Neural progenitor cell (in vitro differentiated cells): ENCODE results near the gene DMPK. TPM values are rescaled to one million over a fixed set of nuclear protein-coding genes. Genes with fewer than 3 reads are reported as not detected.

ENCODE experiments used
- DNase-seq: peaks from one replicate; pipeline ENCODE4 v3.0.0-alpha.2; 2016; ENCODE audit warnings: low spot score
- H2AFZ ChIP-seq: fragments of 200-600 bp; sonication (generic); replicated peaks from 2 replicates; pipeline ENCODE4 v1.6.1; 2016; ENCODE audit warnings: antibody characterized with exemption
- H3F3A ChIP-seq: fragments of 200-600 bp; sonication (generic); 2 replicates; pipeline ENCODE4 v1.6.1; 2016; ENCODE audit warnings: antibody characterized with exemption, low read depth
- H3K27ac ChIP-seq: fragments of 200-600 bp; sonication (generic); 2 replicates; pipeline ENCODE4 v1.5.1; 2016; ENCODE audit warnings: mild to moderate bottlenecking
- H3K27me3 ChIP-seq: fragments of 200-600 bp; sonication (generic); 2 replicates; pipeline ENCODE4 v1.6.1; 2016; ENCODE audit warnings: mild to moderate bottlenecking, moderate library complexity
- H3K36me3 ChIP-seq: fragments of 200-600 bp; sonication (generic); 2 replicates; pipeline ENCODE4 v1.5.1; 2016
- H3K4me1 ChIP-seq: fragments of 200-600 bp; sonication (generic); 2 replicates; pipeline ENCODE4 v1.6.1; 2016; ENCODE audit warnings: mixed run types
- H3K4me2 ChIP-seq: fragments of 200-600 bp; sonication (generic); 2 replicates; pipeline ENCODE4 v1.6.1; 2016
- H3K4me3 ChIP-seq: fragments of 200-600 bp; sonication (generic); 2 replicates; pipeline ENCODE4 v1.5.1; 2016
- H3K79me2 ChIP-seq: fragments of 200-600 bp; sonication (generic); 2 replicates; pipeline ENCODE4 v1.6.1; 2016; ENCODE audit warnings: low read depth
- H3K9ac ChIP-seq: fragments of 200-600 bp; sonication (generic); 2 replicates; pipeline ENCODE4 v1.6.1; 2016
- H3K9me3 ChIP-seq: fragments of 200-600 bp; sonication (generic); 2 replicates; pipeline ENCODE4 v1.5.1; 2016; ENCODE audit warnings: low read depth
- H4K20me1 ChIP-seq: fragments of 200-600 bp; sonication (generic); 2 replicates; pipeline ENCODE4 v1.6.1; 2016; ENCODE audit warnings: low read depth
- H3K27ac Mint-ChIP-seq: 3 replicates; pipeline ENCODE4 v1.8.0; 2021; ENCODE audit warnings: mixed read lengths
- H3K27me3 Mint-ChIP-seq: 2 replicates; pipeline ENCODE4 v1.8.0; 2022; ENCODE audit warnings: low read depth, mild to moderate bottlenecking, inconsistent platforms, moderate library complexity, mixed read lengths; ENCODE audit not compliant: insufficient read depth
- H3K36me3 Mint-ChIP-seq: 3 replicates; pipeline ENCODE4 v1.8.0; 2021; ENCODE audit warnings: mixed read lengths
- H3K4me1 Mint-ChIP-seq: 3 replicates; pipeline ENCODE4 v1.8.0; 2021; ENCODE audit warnings: mixed read lengths
- H3K4me3 Mint-ChIP-seq: 3 replicates; pipeline ENCODE4 v1.8.0; 2021; ENCODE audit warnings: mild to moderate bottlenecking, moderate library complexity, mixed read lengths
- H3K9me3 Mint-ChIP-seq: 3 replicates; pipeline ENCODE4 v1.8.0; 2020; ENCODE audit warnings: mixed read lengths
- CTCF ChIP-seq: fragments of 200-600 bp; sonication (generic); IDR thresholded peaks from 2 replicates; pipeline ENCODE4 v1.5.1; 2017; ENCODE audit warnings: antibody characterized with exemption, mild to moderate bottlenecking
- EZH2 ChIP-seq: fragments of 200-600 bp; sonication (generic); IDR thresholded peaks from 2 replicates; pipeline ENCODE4 v1.6.1; 2017; ENCODE audit warnings: antibody characterized with exemption, mild to moderate bottlenecking, moderate library complexity
- EZH2phosphoT487 ChIP-seq: fragments of 200-600 bp; sonication (generic); IDR thresholded peaks from 2 replicates; pipeline ENCODE4 v1.6.1; 2017; ENCODE audit warnings: antibody characterized with exemption
- total RNA-seq: library from RNA; depleted of rRNA; stranded (reverse); fragments of >200 nt; gene quantifications from 2 replicates; pipeline ENCODE4 v1.2.3, GENCODE V29; 2015; ENCODE audit warnings: low replicate concordance

The DMPK gene
- total RNA-seq, 1 donor from 2014 or later, result 5.5 TPM

GRCh38 chr19:45770192-45771101 is 11.8 kb downstream of the DMPK start:
- peak overlapping the region; percentile 91 for H3K27ac ChIP-seq
- H3K9me3 ChIP-seq, result no peaks in the 10 kb centered on the region
- peaks cover 25% of the 10 kb centered on the region for H3K79me2 ChIP-seq
- Mint-ChIP-seq H3K36me3 (peaks cover 8% of the 10 kb centered on the region), H3K4me1 (peaks cover 13% of the 10 kb centered on the region), H3K4me3 (peak overlapping the region; percentile 97), H3K9me3 (no peaks in the 10 kb centered on the region), H3K27ac (peak overlapping the region; percentile 90), H3K27me3 (peaks cover 10% of the 10 kb centered on the region)
- no peak overlapping the region for H3K9ac ChIP-seq
- H3F3A ChIP-seq, result peaks cover 54% of the 10 kb centered on the region
- H3K4me2 ChIP-seq, result peak overlapping the region; percentile 96
- peaks cover 15% of the 10 kb centered on the region for H3K4me1 ChIP-seq
- H4K20me1 ChIP-seq, result peaks cover 26% of the 10 kb centered on the region
- peak overlapping the region; percentile 74 for H2AFZ ChIP-seq
- peak overlapping the region; percentile 77 for H3K4me3 ChIP-seq
- H3K27me3 ChIP-seq, result no peaks in the 10 kb centered on the region
- no peaks in the 10 kb centered on the region for H3K36me3 ChIP-seq
- TF ChIP-seq EZH2 (no peak), EZH2phosphoT487 (no peak), CTCF (peak; percentile 87)
- DNase-seq, result peak; percentile 99

GRCh38 chr19:45769821-45770191 is 12.5 kb downstream of the DMPK start:
- peak overlapping the region; percentile 86 for H3K27ac ChIP-seq
- H3K9ac ChIP-seq, result no peak overlapping the region
- H3F3A ChIP-seq, result peaks cover 54% of the 10 kb centered on the region
- peaks cover 26% of the 10 kb centered on the region for H4K20me1 ChIP-seq
- Mint-ChIP-seq H3K27me3 (peaks cover 10% of the 10 kb centered on the region), H3K4me3 (peak overlapping the region; percentile 97), H3K27ac (peak overlapping the region; percentile 97), H3K4me1 (peaks cover 17% of the 10 kb centered on the region), H3K36me3 (peaks cover 8% of the 10 kb centered on the region), H3K9me3 (no peaks in the 10 kb centered on the region)
- H3K4me1 ChIP-seq, result peaks cover 21% of the 10 kb centered on the region
- H3K4me3 ChIP-seq, result peak overlapping the region; percentile 77
- no peak overlapping the region for H2AFZ ChIP-seq
- TF ChIP-seq CTCF, result no peak
- TF ChIP-seq EZH2, result no peak
- TF ChIP-seq EZH2phosphoT487, result no peak
- no peaks in the 10 kb centered on the region for H3K36me3 ChIP-seq
- peak; percentile 73 for DNase-seq
- H3K4me2 ChIP-seq, result peak overlapping the region; percentile 96
- no peaks in the 10 kb centered on the region for H3K9me3 ChIP-seq
- peaks cover 25% of the 10 kb centered on the region for H3K79me2 ChIP-seq
- H3K27me3 ChIP-seq, result no peaks in the 10 kb centered on the region

- no peaks in the 10 kb centered on the region for H3K9me3 Mint-ChIP-seq
- peaks cover 22% of the 10 kb centered on the region for H3K4me1 Mint-ChIP-seq
- Histone ChIP-seq H3K36me3 (no peaks in the 10 kb centered on the region), H3K4me2 (peak within 1 kb of the TSS; percentile 99), H3K27me3 (no peaks in the 10 kb centered on the region), H3K4me3 (peak within 1 kb of the TSS; percentile 86), H3K9ac (peak within 1 kb of the TSS; percentile 67), H3K4me1 (peaks cover 27% of the 10 kb centered on the region), H3K79me2 (peaks cover 25% of the 10 kb centered on the region), H3F3A (peaks cover 57% of the 10 kb centered on the region), H2AFZ (no peak within 1 kb of the TSS), H4K20me1 (peaks cover 26% of the 10 kb centered on the region), H3K27ac (peak within 1 kb of the TSS; percentile 94), H3K9me3 (no peaks in the 10 kb centered on the region)
- H3K4me3 Mint-ChIP-seq, result peak within 1 kb of the TSS; percentile 97
- H3K36me3 Mint-ChIP-seq, result peaks cover 8% of the 10 kb centered on the region
- H3K27ac Mint-ChIP-seq, result peak within 1 kb of the TSS; percentile 99
- H3K27me3 Mint-ChIP-seq, result peaks cover 14% of the 10 kb centered on the region
- no peak for TF ChIP-seq CTCF
- no peak for TF ChIP-seq EZH2phosphoT487
- TF ChIP-seq EZH2, result no peak
- peak; percentile 100 for DNase-seq
Observed at GRCh38 chr19:45768984-45769782, 13.1 kb downstream of the DMPK start, which contains the start of gene SIX5. Gene SIX5 (minus strand): TSS chr19:45769252. CDS start chr19:45768844, 408 bp downstream.
